Measurements from ENCODE around the gene LACRT. TPM values are rescaled to one million over a fixed set of nuclear protein-coding genes. Genes with fewer than 3 reads are reported as not detected.
A peak's percentile ranks its signal among the peaks of the same experiment; 100 is the strongest.

Gene LACRT
- total and polyA plus RNA-seq, 2 of the 8 experiments (the other 6 are each of a cell fraction or from before 2014, with no cell fraction given) = not detected

DNA sequence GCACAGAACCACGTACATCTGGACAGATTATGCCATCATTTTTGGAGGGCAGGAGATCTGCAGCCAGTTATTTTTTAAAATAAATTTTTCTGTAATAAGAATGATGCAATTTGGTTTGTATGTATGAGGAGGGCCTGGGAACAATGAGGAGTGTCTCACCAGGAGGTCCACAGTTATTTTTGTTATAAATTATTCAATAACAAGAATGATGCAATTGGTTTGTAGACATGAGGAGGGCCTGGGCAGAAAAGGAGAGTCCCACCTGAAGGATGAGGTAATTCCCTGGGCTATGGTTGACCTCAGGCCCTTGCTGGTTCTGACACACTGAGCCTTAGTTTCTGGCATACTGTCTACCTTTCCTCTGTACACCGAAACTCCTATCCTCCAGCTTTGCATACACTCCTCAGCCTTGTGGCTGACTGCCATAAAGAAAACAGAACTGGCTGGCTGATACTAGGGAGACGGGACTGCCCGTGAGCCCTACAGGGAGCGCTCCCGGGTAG lies 22.5 kb upstream of the LACRT start:
- Histone ChIP-seq H3K4me1 (replicated peaks in 1 of 4; ENCODE audit: control insufficient read depth in 3 of 4, insufficient read depth in 4 of 4, low read length in 3 of 4) (peaks cover 0 to 6% (median 1%) of the 10 kb centered on the region in 4 experiments; a peak in 5 of 7 replicates), H2BK5ac (ENCODE audit: low read depth, low read length) (no peak overlapping the region), H4K20me1 (replicated peaks in 1 of 2; ENCODE audit: control insufficient read depth in 1 of 2, insufficient read depth in 2 of 2, low read length in 2 of 2) (no peaks in the 10 kb centered on the region), H4K91ac (replicated peaks; ENCODE audit: insufficient read length, low read length) (no peak overlapping the region), H3K18ac (ENCODE audit: extremely low read depth, low read length) (no peak overlapping the region), H3K23ac (ENCODE audit: insufficient read length) (no peak overlapping the region), H4K5ac (ENCODE audit: insufficient read length, low read depth, low read length) (no peak overlapping the region), H3K9me3 (ENCODE audit: insufficient read depth in 2 of 2, low read depth in 1 of 2, low read length in 1 of 2) (no peaks in the 10 kb centered on the region), H3K79me2 (ENCODE audit: control insufficient read depth in 1 of 2, insufficient read depth in 2 of 2, low read length in 2 of 2) (no peaks in the 10 kb centered on the region), H3K4ac (replicated peaks; ENCODE audit: insufficient read length, low read depth, low read length) (no peak overlapping the region), H3K4me3 (ENCODE audit: extremely low read depth in 1 of 4, insufficient read depth in 2 of 4, low read depth in 3 of 4, low read length in 4 of 4) (no peak overlapping the region), H2BK20ac (ENCODE audit: low read length) (peak overlapping the region; percentile 24; the same call in 1 of the 2 replicates), H3K23me2 (ENCODE audit: low read depth, low read length) (no peaks in the 10 kb centered on the region; the same call in 1 of the 2 replicates), H3K9ac (replicated peaks in 1 of 4; ENCODE audit: extremely low read depth in 1 of 4, low read depth in 3 of 4, low read length in 3 of 4) (no peak overlapping the region), H3K4me2 (ENCODE audit: insufficient read depth in 1 of 2, low read depth in 2 of 2, low read length in 2 of 2) (no peak overlapping the region), H3K27ac (ENCODE audit: low read depth, low read length) (no peak overlapping the region), H2BK120ac (replicated peaks; ENCODE audit: low read depth, low read length) (no peak overlapping the region), H2AK5ac (ENCODE audit: low read depth, low read length) (no peak overlapping the region), H3K14ac (ENCODE audit: insufficient read length) (no peak overlapping the region), H2BK12ac (ENCODE audit: low read depth, low read length) (no peak overlapping the region), H4K8ac (ENCODE audit: extremely low read depth, insufficient read depth, low read length) (no peak overlapping the region), H3K56ac (replicated peaks; ENCODE audit: insufficient read length, low read depth, low read length) (no peak overlapping the region), H2BK15ac (ENCODE audit: low read length) (0 out of 2 replicates have a peak overlapping the region, but pooled peaks have one; percentile 47), H3K27me3 (replicated peaks in 1 of 4; ENCODE audit: control insufficient read depth in 3 of 4, extremely low read depth in 1 of 4, insufficient read depth in 3 of 4, low read length in 3 of 4) (peaks cover 0 to 2% (median 0%) of the 10 kb centered on the region in 4 experiments; a peak in 3 of 7 replicates), H2AFZ (ENCODE audit: low read length) (no peak overlapping the region), H3K79me1 (ENCODE audit: low read depth, low read length) (no peaks in the 10 kb centered on the region), H3K36me3 (ENCODE audit: control insufficient read depth in 2 of 4, insufficient read depth in 4 of 4, low read length in 3 of 4) (no peaks in the 10 kb centered on the region)
- TF ChIP-seq, protein P1, sequence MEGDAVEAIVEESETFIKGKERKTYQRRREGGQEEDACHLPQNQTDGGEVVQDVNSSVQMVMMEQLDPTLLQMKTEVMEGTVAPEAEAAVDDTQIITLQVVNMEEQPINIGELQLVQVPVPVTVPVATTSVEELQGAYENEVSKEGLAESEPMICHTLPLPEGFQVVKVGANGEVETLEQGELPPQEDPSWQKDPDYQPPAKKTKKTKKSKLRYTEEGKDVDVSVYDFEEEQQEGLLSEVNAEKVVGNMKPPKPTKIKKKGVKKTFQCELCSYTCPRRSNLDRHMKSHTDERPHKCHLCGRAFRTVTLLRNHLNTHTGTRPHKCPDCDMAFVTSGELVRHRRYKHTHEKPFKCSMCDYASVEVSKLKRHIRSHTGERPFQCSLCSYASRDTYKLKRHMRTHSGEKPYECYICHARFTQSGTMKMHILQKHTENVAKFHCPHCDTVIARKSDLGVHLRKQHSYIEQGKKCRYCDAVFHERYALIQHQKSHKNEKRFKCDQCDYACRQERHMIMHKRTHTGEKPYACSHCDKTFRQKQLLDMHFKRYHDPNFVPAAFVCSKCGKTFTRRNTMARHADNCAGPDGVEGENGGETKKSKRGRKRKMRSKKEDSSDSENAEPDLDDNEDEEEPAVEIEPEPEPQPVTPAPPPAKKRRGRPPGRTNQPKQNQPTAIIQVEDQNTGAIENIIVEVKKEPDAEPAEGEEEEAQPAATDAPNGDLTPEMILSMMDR (IDR thresholded peaks at IDR 0.05; ENCODE audit: control extremely low read depth in 1 of 3, insufficient read depth in 1 of 3, low read depth in 1 of 3, low read length in 3 of 3) = peak in 1 of 3 experiments; percentile 4; a peak in 1 of 4 replicates
- TF ChIP-seq CTBP2 (IDR thresholded peaks at IDR 0.05; ENCODE audit: borderline replicate concordance, insufficient read depth, insufficient read length, low read length) (no peak), FOSL1 (IDR thresholded peaks at IDR 0.05; ENCODE audit: insufficient read depth, low read depth, low read length) (no peak), GABPA (IDR thresholded peaks at IDR 0.05; ENCODE audit: borderline replicate concordance, insufficient read depth, low read length) (no peak), TEAD4 (IDR thresholded peaks at IDR 0.05; ENCODE audit: low read depth, low read length) (no peak)
- DNase-seq (ENCODE audit: low read depth in 1 of 2, low spot score in 2 of 2) = no peak
- CTCF ChIA-PET (ENCODE audit: partially characterized antibody) = interaction anchor here (1.6 to 9.4 kb wide), 8 partner anchors 14 to 77 kb away, joined by 3 to 88 read pairs (median 18); no protein-coding TSS in a partner anchor
- POLR2A ChIA-PET (ENCODE audit: partially characterized antibody) = no interaction called here
- whole genome bisulfite sequencing, 2 experiments (ENCODE audit: extremely low coverage in 1 of 2, insufficient coverage in 1 of 2, insufficient read length in 1 of 2, insufficient replicate concordance in 2 of 2, low coverage in 1 of 2, low lambda C conversion rate in 2 of 2, missing lambda C conversion rate in 1 of 2) = 91% methylated on average over 6 of the region's 6 CpGs; no CpG with 5 or more reads in 1 of the 2 experiments
- FAIRE-seq = no peak

Data from H1 (cell line).